Putamen (tissue), 1 donor: ENCODE data around the gene LRRC7.
"Not testable (repeated sequence)": the region's sequence is repeated elsewhere in the genome, so short reads cannot be mapped to it uniquely, and the experiment has no call there.

ENCODE experiments used
- DNase-seq: peaks from one replicate; pipeline ENCODE4 v3.0.0-alpha.2; 2016; ENCODE audit warnings: low spot score

LRRC7 gene

DNA sequence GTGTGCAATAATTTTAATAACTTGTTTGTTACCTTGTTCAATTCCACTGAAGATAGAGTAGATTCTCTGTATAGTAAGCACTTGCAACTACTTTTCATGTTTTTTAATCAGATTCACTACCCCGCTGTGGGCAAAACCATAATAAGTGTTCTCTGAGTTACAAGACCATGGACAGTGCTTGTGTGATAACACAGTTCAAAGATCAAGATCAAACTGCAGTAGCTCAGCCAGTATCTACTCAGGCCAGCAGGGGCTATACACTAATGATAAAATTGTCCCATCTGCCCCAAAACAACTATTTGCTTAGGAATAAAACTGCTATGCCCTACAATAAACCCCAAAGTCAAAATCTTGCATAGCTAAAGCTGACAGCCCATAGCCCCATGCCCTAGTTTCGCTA is 129.6 kb downstream of the LRRC7 start:
- no peak for DNase-seq

DNA sequence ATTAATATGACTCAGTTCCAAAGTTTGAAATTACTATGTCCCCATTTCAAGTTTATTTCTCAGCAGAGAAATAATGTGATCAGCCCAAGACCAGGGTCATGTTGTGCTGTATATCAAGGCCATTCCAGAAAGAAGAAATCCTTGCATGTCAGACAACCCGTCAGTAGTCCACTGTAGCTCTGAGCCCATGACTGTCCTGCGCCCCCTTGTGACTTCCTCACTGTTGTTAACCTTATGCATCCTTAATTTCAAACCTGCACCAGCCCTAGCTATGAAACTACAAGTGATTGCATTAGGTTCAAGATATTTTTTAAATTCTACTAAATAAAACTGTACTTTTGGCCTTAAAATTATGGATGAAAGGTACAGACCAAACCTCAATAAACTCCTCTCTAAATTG is 133.0 kb downstream of the LRRC7 start:
- DNase-seq: no peak

- DNase-seq: no peak
Observed at GRCh38 chr1:69702085-69702484, 134.4 kb downstream of the LRRC7 start.

DNA sequence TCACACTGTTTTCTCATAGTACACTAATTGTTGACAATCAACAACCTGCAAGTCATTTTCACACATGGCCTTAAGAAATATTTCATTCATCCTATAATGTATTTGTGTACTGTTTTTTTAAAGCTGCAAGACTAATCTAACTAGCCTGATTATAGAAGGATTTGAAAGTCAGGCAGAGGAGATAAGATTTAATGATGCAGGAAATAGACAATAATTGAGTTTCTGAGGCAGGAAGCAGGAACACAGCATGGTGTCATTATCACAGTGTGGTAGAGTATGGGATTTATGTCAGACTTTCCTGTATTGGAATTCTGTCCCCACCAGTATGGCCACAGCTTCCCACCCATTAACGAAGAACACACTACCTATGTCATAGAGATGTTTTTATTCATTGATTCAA is 138.8 kb downstream of the LRRC7 start:
- no peak for DNase-seq

DNA sequence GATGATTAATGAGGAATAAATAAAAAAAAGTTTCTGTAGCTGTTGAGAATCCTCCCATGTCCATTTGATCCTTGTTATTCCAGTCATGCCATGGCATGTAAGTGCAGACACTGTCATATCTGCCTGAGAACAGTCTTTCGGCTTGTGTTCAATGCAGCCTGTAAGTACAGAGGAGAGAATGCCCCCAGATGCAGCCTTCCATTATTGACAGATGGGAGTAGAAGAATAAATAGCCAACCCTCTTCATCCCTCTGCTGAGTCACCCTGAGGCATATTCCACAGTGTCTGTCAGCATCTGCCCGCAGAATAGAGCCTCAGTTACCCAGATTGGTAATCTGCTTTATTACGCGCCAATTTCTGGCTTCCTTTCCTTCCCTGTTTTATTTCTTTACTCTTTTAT is 139.4 kb downstream of the LRRC7 start:
- DNase-seq: peak; percentile 29

- DNase-seq: no peak
Observed at GRCh38 chr1:69710484-69711189, 142.9 kb downstream of the LRRC7 start.

DNA sequence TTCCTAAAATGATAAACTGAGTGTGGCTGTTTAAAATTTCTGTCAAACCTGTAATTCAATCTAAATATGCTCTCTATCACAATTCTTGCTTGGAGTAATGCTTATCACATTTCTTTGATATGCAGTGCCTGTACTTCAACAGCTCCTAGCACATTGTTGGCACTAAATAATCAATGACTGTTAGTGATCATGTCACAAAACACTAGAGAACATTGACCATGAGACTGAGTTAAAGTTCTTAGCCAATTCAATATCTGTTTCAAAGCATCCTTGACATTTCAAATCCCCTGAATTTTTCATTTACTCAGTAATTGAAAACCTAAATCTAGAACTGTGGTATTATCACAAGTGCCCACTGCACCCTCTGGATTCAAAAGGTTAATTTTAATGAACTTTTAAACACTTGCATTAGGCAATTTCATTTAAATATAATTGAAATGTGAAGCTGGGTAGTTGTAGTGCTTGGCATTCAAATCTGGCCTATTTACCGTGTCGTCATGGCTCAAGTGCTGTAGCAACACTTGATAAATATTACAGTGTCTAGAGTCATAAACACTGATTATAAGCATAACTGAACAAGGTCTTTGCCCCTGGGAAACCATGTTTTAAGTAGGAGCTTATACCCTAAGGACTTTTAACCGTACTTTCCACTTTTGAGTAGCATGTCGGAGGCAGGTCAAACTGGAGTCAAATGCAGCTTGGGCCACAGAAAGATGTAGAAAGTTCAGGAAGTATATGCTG is 143.6 kb downstream of the LRRC7 start:
- no peak for DNase-seq

GRCh38 chr1:69717834-69718233 is 150.1 kb downstream of the LRRC7 start:
- DNase-seq: not testable (repeated sequence)

DNA sequence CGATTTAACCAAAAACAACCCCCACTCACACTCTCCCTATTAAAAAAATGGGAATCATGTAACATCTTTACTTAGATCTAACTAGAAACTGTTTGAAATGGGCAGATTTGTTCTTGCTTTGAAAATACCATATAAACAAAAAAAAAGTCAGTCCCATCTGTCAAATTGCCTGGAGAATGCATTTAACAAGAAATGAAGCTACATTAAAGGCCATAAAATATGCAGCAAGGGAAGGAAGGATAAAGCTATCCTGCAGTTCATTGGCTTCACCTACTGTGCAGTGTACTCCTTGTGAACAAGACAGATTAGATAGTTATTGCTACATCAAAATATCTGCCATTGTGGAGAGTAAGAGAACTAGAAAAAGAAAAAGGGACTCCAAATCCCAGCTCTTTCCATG is 160.5 kb downstream of the LRRC7 start:
- DNase-seq: no peak

DNA sequence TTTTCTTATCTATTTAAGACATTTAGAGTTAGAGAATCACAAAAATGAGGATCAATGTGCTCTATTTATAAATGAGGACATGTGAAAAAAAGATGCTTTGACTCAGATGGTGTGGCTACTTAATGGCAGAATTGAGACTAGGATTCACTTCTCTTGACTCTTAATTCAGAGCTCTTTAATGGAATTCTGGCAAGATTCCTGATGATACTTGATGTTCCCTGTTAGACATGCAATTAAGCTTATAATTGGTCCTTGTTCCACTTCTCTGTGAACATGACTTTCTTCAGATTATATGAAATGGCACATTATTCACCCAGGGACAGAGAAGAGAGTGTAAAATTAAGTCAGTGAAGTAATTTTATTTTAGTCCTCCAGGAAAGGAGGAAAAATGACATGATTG is 165.3 kb downstream of the LRRC7 start:
- no peak for DNase-seq

GRCh38 chr1:69737527-69738185 is 169.9 kb downstream of the LRRC7 start:
- DNase-seq: peak; percentile 77

- DNase-seq: no peak
Observed at GRCh38 chr1:69738458-69739250, 170.9 kb downstream of the LRRC7 start.

- DNase-seq: no peak
Observed at GRCh38 chr1:69739251-69739605, 171.5 kb downstream of the LRRC7 start.

GRCh38 chr1:69743146-69743545 is 175.4 kb downstream of the LRRC7 start:
- no peak for DNase-seq

DNA sequence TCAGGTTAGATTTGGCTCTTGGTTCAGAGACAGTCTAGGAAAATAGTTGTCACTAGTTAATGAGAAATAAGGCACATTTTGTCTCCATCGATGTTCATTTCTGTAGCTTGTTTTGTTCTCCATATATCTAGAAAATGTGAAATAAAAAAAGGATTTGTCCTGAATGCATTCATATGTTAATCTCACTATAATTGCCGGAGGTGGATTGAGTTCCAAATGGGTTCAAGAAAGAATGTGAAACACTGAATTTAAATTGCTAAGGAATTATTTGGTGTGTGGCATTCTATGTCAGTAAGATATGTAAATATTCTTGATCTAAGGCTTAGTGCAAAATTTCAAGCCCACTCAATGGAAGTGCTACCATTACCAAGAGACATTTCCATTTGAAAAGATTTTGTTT is 176.7 kb downstream of the LRRC7 start:
- DNase-seq: no peak

- DNase-seq: no peak
Observed at GRCh38 chr1:69747207-69747606, 179.5 kb downstream of the LRRC7 start.

DNA sequence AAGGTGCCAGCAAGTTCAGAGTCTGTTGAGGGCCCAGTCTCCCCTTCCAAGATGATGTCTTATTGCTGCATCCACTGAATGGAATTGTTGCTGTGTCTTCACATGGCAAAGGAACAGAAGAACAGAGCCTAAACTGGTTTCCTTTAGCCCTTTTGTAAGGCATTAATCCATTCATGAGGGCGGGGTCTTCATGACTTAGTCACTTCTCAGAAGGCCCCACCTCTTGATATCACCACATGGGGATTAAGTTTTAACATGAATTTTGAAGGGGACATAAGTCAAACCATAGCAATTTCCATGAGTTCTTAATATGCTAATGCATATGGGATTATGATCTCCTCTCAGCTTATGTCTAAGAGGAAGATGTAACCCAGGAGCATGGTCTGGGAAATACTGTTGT is 182.9 kb downstream of the LRRC7 start:
- DNase-seq: no peak

DNA sequence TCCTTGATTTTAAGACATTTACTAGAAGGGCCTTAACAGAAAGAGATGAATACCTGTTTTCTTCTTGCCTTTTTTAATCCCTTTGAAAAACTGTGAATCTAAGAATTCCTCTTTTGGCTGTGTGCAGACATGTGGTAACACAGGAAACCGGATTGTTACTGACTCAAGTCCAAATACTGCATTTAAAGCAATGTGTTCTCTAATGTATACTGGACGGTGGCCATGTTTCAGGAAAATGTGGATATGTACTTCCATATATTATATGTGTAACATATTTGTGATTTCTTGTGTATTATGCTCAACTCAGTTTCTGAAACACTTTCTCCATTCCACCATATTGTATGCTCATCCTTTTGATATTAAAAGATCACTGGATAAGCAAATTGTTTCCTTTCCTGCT is 185.1 kb downstream of the LRRC7 start:
- no peak for DNase-seq

- DNase-seq: no peak
Observed at GRCh38 chr1:69754521-69754920, 186.8 kb downstream of the LRRC7 start.

DNA sequence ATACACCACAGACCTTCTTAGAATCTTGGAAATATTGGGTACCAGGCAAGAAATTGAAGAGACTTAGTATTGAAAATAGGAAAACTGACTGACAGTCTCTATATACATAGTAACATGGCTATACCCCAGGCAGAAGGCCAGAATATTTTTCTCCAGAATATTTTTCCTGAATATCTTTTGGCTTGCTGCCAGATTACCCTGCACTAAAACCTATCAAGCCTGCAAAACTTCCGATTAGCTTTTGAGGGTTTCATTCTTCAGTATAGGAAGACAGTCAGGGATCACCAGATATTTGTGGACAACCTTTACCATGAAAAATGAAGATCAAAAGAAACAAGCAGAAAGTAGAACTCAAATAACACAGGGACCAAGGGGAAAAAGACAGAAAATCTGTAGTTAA is 187.9 kb downstream of the LRRC7 start:
- no peak for DNase-seq

DNA sequence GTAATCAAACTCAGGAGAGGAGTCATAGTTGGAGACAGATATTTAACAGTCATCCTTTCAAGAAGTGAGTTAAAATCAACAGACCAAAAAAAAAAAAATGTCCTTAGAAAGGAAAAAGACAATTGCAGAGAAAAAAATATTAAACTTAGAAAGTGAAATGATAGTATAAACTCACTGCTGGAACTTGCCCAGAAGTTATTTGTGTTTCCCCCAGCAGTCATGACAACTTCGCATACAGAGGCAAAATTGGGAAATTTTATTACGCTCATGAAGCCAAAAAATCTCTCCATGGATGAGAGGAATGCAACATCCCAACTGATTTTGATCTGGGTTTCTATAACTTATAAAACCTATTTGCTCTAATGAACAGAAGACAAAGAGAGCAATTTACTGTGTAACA is 198.2 kb downstream of the LRRC7 start:
- no peak for DNase-seq

DNA sequence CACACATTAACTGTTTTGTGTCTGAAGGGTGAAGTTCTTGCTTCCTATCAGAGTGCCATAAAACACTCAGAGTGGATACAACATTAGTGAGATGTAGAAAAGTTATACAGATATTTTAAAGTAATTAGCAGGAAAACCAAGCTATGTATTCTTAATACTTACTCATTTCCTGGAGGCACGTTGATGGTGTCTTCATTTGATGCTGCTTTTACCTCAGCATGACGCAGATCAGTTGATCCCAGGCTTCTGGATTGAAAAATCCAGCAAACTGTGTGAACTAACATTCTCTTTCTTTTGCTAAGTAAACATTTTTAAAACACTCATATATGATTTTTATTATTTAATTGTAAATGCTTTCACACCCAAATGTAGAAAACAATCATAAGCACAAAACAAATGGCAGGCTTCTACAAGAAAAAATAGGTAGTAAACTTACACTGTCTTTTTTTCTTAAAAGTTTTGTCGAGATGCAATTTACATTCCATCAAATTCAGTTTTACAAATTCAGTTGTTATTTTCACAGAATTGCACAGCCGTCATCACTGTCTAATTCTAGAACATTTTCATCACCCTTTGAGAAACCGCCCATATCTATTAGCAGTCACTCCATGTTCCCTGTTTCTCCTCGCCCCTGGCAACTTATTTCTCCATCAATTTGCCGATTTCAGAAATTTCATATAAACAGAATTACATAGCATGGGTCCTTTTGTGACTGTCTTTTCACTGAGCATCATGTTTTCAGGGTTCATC is 198.9 kb downstream of the LRRC7 start:
- DNase-seq: no peak
